ENCODE data around the gene AGER.
"Not testable (repeated sequence)": the region's sequence is repeated elsewhere in the genome, so short reads cannot be mapped to it uniquely, and the experiment has no call there.

AGER gene

DNA sequence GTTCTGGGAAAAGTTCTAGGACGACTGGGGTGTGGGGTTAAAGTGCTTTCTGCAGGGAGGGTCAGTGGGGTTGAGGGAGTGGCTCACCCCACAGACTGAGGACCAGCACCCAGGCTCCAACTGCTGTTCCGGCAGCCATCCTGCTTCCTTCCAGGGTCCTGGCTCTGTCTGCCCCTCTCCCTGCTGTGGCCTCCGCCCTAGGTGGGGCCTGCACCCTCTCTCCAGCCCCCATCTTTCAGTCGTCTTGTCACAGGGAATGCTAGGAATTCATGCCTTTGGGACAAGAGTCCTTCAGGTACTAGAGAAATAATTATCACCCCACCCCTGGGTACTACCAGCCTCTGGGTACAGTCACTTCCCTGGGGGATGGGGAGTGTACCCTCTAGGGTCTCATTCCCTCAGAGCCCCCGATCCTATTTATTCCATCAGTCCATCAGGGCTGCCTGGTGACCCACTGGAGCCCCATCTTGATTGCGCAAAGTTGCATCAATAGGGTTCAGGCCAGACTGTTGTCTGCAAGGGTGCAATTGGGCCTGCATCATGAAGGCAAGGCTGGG, at the start of gene AGER:
TSS of gene AGER (minus strand) at position 170 of the 557 bp plus-strand sequence. CDS start at position 139, 31 bp downstream.
- no peak for DNase-seq

DNA sequence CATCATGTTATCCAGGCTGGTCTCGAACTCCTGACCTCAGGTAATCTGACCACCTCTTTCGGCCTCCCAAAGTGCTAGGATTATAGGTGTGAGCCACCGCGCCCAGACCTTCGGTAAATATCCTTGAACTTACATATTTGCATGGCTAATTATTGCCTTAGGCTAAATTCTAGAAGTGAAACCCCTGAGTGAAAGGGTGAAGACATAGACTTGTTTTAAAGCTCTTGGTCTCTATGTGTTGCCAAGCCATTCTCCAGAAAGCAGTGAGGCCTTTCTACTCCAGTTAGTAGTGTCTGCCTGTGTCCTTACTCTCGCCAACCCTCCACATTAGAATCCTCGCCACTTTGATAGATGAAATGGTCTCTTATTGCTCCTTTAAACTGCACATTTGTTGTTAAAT, 42.4 kb upstream of the AGER start:
- DNase-seq: no peak

DNA sequence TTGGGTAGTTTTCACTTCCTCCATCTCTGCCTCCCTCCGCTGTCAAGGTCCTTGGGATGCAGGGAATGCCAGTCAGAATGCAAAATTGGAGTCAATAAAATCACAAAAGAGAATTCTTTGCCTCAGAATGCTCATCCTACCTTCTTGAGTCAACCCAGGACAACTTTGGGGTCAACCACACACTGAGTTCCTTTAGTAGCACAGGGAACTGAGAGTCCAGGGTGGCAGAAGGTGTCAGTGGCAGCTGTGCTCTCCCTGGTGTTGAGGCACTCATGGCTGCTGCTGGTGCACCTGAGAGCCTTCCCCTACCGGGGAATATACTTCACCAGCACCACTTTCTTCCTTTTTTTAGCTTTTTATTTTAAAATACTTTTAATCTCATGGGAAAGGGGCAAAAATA, 40.6 kb upstream of the AGER start:
- no peak for DNase-seq

DNA sequence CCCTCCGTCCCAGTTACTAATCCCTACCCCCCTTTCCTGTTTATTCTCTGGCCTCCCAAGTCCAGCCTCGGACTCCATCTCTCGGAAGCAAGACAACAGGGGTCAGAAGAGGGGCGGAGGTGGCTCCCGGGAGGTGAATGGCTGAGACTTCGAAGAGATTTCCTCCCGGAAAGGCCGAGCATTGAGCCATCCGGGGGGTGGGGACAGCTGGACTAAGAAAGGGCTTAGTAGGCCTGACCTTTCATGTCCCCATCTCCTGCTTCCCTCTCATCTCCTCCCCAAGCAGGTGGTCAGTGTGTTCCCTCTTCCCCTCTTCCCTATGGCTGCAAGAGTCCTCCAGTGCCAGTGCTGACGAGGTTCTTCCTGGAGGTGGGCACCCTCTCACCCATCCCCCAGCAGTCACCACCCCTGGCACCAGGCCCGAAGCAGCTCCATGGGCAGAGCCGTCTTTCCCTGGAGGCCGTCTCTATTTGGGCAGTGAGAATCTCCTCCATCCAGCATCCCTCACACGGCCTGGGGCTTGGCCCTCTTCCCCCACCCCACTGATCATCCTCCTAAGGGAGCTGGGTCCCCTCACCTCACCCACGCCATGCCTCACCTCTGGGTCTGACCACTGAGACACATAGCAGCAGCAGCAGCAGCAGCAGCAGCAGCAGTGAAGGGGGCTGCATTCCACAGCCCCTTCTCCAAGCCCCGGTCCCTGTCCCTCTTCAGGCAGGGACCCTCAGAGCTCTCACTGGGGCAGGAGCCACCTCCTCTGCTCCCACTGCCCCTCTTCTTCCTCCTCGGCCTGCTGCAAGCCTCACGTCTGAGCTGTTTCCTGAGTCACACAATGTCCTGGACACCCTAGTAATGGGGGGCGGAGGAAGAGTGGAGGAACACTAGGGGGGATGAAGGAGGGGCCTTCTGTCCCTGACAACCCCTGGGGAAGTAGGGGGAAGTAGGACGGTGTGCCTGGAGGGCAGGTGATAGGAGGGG, 39.5 kb upstream of the AGER start, which contains the start of gene NOTCH4:
TSS of gene NOTCH4 (minus strand) at position 810 of the 978 bp plus-strand sequence. CDS start at position 671, 139 bp downstream.
- DNase-seq: no peak

DNA sequence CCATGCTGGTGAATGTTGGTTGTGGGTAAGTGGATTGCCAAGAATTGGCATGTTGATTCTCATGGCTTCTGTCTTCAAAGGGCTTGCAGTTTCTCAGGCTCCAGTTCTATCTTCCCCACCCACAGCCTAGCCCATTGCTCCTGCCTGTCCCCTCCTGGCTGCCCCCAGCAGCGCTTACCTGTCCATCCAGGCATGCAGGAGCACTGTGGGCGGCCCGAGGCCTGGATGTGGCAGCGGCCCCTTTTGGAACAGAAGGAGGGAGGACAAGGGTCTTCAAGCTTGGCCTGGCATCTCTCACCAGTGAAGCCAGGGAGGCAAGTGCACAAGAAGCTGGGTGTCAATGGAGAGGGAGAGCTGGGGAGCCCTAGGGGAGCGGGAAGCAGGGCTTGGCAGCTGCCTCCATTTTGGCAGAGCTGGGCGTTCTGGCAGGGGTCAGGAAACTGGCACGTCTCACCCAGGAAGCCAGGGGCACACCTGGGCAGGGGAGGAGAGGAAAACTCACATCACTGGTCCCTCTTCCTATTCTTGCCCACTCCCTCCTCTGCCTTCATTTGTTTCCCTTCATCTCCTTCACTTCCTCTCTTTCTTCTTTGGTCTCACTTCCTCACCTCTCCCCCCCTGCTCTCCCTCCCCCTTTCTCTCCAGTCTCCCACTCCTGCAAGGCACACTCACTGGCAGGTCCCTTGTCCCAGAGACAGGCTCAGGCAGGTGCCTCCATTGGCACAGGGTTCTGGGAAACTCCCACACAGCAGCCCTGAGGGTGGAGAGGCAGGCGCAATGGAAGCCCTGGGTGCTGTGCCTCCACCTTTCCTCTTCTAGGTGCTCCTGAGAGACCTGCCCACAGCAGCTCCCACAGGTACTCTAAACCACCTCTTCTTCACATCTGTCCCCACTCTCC, 38.5 kb upstream of the AGER start:
- DNase-seq: no peak

DNA sequence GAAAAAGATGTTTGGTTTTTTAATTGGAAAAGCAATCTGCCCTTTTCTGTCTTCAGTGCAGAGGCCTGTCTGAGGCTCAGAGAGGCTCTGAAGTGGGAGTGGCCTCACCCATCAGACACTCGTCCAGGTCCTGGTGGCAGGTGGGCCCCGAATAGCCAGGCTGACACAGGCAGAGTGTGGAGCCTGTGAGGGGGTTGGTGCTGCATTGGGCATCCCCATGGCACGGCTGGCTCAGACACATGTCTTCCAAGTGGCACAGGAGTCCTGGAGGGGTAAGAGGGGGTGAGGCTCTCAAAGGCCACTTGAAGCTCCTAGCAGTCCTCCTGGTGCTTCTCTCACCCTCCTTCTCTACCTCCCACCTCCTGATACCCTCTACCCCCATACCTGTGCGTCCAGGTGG, 36.0 kb upstream of the AGER start:
- DNase-seq: no peak

DNA sequence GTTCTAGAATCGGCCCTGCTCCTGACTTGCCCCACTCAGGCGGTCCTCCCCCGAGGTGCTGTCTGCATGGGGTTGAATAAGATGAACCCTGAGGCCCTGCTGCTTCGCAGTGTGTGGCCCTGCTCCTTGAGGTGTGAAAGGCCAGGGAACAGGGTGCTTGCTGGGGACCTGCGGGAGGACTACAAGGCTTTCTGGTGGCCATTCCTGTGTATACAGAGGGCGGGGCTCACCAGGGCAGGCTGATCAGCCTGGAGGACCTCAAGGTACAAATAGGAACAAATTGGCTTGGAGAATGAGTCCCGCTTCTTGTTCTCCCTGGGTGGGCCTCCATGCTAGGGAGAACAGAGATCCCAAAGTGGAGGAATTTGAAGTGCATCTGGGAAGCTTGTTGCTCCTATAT, 34.1 kb upstream of the AGER start:
- DNase-seq: no peak

DNA sequence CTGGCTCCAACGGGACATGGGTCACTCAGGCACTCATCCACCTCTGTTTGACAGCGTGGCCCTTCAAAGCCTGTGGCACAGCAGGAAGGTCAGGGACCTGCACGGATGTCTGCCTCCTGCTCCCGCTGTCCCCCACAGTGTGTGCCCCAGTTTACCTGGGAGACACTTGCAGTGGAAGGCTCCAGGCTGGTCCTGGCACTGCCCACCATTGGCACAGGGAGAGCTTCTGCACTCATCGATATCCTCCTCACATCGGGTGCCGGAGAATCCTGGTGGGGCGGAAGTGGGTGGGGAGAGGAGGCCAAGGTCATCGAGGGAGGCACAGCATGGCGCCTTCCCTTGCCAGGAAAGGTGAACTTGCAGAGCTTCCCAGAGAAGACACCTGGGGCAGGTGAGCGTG, 32.9 kb upstream of the AGER start:
- no peak for DNase-seq

DNA sequence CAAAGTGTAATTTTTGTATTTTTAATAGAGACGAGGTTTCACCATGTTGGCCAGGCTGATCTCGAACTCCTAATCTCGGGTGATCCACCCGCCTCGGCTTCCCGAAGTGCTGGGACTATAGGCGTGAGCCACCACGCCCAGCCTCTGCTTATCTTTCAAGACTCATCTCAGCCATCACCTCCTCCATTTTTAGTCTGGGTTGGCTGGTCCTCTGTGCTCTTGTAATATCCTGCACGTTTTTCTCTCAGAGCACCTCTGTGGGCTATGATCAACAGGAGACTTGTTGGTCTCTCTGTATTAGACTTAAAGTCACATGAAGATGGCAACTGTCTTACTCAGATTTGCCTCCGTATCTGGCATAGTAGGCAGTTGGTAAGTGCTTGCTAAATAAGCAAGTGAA, 32.2 kb upstream of the AGER start:
- no peak for DNase-seq

DNA sequence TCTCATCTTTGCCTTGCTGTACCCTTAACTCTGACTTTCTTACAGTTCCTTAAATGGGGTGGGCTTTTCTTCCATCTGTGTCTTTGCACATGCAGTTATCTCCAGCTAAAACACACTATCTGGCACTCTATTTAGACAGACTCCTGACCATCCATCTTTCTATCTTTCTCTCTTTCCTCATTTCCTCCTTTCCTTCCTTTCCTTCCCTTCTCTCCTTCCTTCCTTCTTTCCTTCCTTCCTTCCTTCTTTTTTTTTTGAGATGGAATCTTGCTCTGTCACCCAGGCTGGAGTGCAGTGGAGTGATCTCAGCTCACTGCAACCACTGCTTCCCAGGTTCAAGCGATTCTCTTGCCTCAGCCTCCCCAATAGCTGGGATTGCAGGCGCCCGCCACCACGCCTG, 31.6 kb upstream of the AGER start:
- no peak for DNase-seq

DNA sequence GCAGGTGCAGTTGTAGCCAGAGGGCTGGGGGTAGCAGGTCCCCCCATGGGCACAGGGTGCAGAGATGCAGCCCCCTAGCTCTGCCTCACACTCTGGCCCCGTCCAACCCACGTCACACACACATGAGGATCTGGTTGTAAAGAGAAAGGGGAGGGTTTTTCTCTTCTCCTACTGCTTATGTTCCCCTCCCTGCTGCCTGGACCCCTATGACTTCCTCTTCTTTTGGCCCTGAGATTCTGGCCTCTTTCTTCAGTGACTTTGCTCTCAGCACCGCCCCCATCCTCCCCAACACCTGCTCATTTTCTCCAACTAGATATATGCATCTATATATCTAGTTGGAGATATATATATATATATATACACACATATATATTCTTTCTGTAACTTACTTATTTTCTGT, 30.1 kb upstream of the AGER start:
- no peak for DNase-seq

DNA sequence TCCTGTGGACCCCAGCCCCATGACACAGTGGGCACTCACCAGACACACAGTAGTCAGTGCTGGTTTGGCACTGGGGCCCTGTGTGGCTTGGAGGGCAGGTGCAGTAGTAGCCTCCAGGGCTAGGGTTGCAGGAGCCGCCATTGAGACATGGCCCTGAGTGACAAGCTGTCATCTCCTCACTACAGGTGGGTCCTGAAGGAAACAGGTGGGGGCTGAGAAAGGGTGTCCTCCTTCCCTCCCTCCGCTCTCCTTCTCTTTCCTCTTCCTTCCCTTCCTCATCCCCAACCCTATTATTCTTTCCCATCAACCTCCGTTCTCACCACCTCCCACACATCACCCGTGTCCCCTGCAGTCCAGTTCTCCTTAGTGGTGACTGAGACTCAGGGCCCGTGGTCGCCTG, 29.6 kb upstream of the AGER start:
- DNase-seq: no peak

DNA sequence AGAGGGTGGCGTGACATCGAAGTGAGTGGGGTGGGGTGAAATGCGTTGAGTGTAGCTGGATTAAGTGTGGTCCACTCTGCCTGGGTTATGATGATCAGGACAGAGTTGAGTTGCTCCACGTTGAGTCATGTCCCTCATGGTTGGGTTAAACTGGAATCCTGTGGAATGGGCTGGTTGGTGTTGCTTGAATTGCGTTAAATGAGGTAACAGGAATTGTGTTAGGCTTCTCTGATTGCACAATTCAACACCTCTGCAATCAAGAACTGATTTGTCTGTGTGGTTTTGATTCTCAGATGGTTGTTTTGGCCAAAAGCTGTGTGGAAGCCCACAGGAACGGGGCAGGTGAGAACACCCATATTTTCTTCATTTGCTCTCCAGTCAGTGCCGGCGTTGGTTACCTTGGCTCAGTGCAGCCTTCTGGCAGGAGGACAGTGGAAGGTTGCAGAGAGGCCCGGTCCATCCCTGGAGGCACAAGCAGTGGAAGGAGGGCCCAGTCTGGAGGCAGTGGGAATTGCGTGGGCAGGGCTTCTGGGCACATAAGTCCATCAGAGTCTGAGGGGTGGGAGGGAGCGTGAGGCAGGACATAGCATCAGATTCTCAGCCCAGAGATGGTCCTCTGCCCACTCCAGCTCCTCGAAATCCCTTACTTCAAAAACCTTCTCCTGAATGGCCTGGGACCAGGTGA, 28.2 kb upstream of the AGER start:
- DNase-seq: no peak

DNA sequence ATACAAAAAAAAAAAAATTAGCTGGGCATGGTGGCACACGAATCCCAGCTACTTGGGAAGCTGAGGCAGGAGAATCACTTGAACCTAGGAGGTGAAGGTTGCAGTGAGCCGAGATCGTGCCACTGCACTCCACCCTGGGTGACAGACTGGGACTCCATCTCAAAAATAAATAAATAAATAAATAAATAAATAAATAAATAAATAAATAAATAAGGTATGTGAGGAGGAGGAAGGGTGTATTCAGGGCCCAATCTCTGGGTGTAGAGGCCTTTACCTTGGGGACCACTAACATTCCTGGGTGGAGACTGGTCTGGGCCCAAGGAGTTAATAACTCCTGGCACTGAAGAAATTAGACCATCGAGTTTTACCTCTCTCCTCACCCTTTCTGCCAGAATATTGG, 27.4 kb upstream of the AGER start:
- not testable (repeated sequence) for DNase-seq

DNA sequence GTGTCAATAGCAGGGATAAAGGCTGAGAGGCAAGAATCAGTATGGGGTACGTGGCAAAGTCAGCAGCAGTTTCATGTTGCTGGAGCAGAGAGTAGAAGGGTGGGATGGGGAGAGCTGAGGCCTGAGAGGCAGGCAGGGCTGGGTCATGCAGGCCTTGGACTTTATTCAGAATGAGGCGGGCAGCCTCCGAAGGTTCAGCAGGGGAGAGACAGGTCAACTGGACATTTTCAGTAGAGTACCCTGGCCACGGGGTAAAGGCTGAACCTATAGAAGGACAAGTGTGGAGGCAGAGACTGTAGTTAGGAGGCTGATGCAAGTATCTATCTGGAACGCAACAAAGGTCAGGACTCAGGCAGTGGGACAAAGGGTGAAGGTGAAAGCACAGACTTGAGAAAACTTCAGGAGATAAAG, 26.1 kb upstream of the AGER start:
- no peak for DNase-seq

DNA sequence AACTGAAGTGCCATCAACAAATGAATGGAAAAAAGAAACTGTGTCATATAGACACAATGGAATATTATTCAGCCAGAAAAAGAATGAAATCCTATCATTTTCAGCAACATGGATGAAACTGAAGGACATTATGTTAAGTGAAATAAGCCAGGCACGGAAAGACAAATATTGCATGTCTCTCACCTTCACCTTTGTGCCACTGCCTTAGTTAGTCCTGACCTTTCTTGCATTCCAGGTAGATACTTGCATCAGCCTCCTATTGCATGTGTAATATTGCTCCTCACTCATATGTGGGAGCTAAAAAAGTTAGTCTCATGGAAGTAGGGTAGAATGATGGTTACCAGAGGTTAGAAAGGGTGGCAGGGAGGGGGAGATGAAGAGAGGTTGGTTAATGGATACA, 24.9 kb upstream of the AGER start:
- DNase-seq: no peak

DNA sequence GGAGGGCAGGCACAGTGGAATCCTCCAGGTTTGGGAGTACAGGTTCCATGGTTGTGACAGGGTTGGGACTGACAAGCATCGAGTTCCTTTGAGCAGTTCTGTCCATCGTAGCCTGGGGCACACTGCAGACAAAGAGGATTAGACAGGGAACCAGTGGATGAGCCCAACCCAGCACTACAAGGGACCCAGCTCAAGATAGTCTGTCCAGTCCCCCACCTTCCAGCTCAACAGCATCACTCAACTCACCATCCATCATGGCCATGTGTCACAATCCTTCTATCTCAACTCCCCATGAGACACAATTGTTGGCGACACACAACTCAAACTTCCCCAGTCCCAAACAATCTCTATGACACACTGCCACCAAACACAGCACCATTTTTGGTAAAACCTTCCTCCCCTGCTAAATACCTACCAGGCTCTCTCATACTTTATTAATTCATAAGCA, 20.2 kb upstream of the AGER start:
- no peak for DNase-seq

DNA sequence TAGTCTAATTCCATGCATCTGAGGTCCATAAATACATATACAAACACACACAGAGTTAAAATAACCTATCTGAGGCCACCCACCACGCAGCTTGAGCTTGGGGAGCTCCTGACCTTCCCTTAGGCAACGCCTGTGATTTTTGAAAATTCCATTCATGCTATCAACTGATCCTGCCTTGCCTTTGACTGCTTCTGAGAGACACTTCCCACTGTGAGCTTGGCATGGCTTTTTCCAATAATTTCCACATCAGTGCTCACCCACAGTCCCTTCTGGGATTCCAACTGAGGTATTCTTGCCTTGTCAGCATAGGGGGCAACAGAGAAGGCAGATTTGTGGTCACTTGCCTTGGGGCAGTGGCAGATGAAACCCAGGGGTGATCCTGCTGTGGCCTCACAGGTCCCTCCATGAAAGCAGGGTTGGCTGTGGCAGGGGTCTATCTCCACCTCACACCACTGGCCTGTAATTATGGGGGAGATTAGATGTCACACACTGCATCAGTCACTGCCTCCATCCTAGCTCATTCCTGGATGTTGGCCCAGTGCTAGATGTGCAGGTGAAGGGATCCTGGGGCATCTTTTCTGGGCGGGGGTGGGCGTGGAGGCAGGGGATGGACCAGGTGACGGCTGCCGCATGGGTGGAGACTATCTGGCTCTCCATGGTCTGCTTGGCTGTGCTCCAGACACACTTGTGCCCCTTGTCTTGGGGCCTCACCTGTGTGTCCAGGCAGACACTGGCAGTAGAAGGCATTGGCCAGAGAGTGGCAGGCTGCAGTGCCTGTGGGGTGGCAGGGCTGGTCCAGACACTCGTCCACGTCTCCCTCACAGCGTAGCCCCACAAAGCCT, 19.6 kb upstream of the AGER start:
- no peak for DNase-seq

DNA sequence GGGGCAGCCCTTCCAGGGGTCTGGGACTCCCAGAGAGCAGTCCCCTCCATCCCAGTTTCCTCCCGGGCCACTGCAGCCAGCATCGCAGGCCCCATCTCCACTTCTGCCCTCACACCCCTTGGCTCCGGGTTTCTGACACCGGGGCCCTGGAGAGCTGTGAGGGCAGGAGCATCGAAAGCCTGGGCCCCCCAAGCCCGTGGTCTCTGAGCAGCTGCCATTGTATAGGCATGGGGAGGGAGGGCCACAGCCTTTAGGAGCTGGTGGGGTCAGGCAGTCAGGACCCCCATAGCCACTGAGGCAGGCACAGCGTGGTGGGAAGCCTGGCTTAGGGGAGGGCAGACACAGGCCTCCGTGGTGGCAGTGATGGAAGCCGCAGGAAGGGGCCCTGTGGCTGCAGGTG, 18.1 kb upstream of the AGER start:
- DNase-seq: no peak

DNA sequence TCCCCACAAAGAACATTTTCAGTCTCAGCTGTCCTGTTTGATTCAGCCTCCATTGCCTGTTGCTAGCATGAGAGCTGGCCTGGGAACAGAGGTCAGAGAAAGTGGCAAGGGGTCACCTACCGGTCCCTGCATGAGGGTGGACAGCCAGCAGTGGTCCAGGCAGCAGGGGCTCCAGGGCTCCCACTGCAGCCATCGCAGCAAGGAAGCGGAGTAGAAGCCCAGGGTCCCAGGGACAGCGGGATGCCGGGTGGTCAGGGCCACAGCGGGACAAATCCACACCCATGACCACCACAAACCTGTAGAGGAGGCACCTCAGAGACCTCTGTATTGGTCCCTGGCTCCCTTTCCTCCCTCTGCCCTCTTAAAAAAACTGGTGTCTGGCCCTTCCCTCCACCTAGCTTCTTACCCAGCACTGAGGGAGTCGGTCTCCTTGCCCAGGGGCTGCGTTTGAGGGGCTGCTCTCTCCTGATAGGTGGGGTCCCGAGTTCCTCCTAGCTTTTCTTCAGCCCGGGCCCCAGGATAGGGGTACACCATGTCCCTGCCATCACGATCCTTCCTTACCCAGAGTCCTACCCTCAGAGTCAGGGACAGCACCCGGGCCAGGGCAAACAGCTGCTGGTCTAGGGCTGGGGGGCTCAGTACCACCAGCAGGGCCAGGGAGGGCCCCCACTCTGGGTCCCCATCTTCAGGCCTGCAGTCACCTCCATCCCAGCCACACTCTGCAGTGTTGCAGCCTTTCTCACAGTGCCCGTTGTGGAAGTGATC, 16.8 kb upstream of the AGER start:
- DNase-seq: no peak

DNA sequence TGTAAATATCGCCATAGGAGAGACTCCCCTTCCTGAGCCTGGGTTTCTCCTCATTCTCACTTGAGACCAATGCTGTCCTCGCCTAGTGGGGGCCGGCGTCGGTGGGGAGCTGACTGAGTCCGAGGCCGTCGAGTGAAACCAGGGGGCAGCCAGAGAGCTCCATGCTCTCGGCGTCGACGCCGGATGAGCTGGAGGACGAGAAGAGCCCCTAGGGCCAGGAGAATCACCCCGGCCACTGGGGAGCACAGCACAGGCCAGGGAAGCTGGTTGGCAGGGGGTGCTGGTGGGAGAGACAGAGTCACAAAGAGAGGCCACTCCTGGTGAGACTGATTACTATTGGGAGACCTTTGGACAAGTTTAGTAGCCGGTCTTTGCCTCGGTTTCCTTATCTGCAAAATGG, 14.8 kb upstream of the AGER start:
- DNase-seq: no peak
